PC-9 (cell line): ENCODE data around the gene ZNF598.

Source experiments
- CTCF ChIP-seq: fragments of 200-600 bp; sonication (generic); conservative IDR thresholded peaks from 2 replicates; pipeline ENCODE4 v1.6.1; 2017; ENCODE audit warnings: mixed run types, antibody characterized with exemption, mild to moderate bottlenecking, moderate library complexity
- EZH2 ChIP-seq: fragments of 200-600 bp; sonication (generic); IDR thresholded peaks from 2 replicates; pipeline ENCODE4 v1.8.0; 2017; ENCODE audit warnings: antibody characterized with exemption, low read depth

GRCh38 chr16:2037647-2038381, 28.2 kb upstream of the ZNF598 start:
- TF ChIP-seq CTCF (no peak), EZH2 (no peak)
